Measurements from ENCODE around the gene LDB2.

Gene LDB2

GRCh38 chr4:16682975-16683374 is 215.5 kb downstream of the LDB2 start:
- DNase-seq (ENCODE audit: low spot score): no peak
- in situ Hi-C loops (cut with MboI; ENCODE audit: low sequenced_read_pairs, unreplicated experiment): no loop called here
- TF ChIP-seq CTCF (IDR thresholded peaks at IDR 0.05; ENCODE audit: borderline replicate concordance, control extremely low read depth, extremely low read depth, insufficient read depth, missing control alignments): no peak

GRCh38 chr4:16677001-16677944 is 221.2 kb downstream of the LDB2 start:
- DNase-seq (ENCODE audit: low spot score): no peak
- TF ChIP-seq CTCF (IDR thresholded peaks at IDR 0.05; ENCODE audit: borderline replicate concordance, control extremely low read depth, extremely low read depth, insufficient read depth, missing control alignments): no peak
- in situ Hi-C loops (cut with MboI; ENCODE audit: low sequenced_read_pairs, unreplicated experiment): no loop called here

- in situ Hi-C loops (cut with MboI; ENCODE audit: low sequenced_read_pairs, unreplicated experiment): no loop called here
- DNase-seq (ENCODE audit: low spot score): no peak
- TF ChIP-seq CTCF (IDR thresholded peaks at IDR 0.05; ENCODE audit: borderline replicate concordance, control extremely low read depth, extremely low read depth, insufficient read depth, missing control alignments): no peak
Measured at GRCh38 chr4:16676230-16676770, 222.1 kb downstream of the LDB2 start.

GRCh38 chr4:16674082-16674481 is 224.4 kb downstream of the LDB2 start:
- in situ Hi-C loops (cut with MboI; ENCODE audit: low sequenced_read_pairs, unreplicated experiment): no loop called here
- no peak for TF ChIP-seq CTCF (IDR thresholded peaks at IDR 0.05; ENCODE audit: borderline replicate concordance, control extremely low read depth, extremely low read depth, insufficient read depth, missing control alignments)
- no peak for DNase-seq (ENCODE audit: low spot score)

- no peak for TF ChIP-seq CTCF (IDR thresholded peaks at IDR 0.05; ENCODE audit: borderline replicate concordance, control extremely low read depth, extremely low read depth, insufficient read depth, missing control alignments)
- in situ Hi-C loops (cut with MboI; ENCODE audit: low sequenced_read_pairs, unreplicated experiment): no loop called here
- no peak for DNase-seq (ENCODE audit: low spot score)
Measured at GRCh38 chr4:16672421-16672820, 226.0 kb downstream of the LDB2 start.

- no peak for TF ChIP-seq CTCF (IDR thresholded peaks at IDR 0.05; ENCODE audit: borderline replicate concordance, control extremely low read depth, extremely low read depth, insufficient read depth, missing control alignments)
- no peak for DNase-seq (ENCODE audit: low spot score)
- in situ Hi-C loops (cut with MboI; ENCODE audit: low sequenced_read_pairs, unreplicated experiment): no loop called here
Measured at GRCh38 chr4:16671741-16672140, 226.7 kb downstream of the LDB2 start.

Data from GM13976 (cell line).